ENCODE measurements around the gene TASP1.

TASP1 gene

GRCh38 chr20:13574071-13574470, 64.7 kb downstream of the TASP1 start:
- no peak for DNase-seq (ENCODE audit: low read depth in 1 of 2, low spot score in 1 of 2)

GRCh38 chr20:13571662-13572061, 67.1 kb downstream of the TASP1 start:
- DNase-seq (ENCODE audit: low read depth in 1 of 2, low spot score in 1 of 2): no peak

GRCh38 chr20:13567663-13568062, 71.1 kb downstream of the TASP1 start:
- DNase-seq (ENCODE audit: low read depth in 1 of 2, low spot score in 1 of 2): no peak

GRCh38 chr20:13563854-13564253, 74.9 kb downstream of the TASP1 start:
- no peak for DNase-seq (ENCODE audit: low read depth in 1 of 2, low spot score in 1 of 2)

GRCh38 chr20:13554706-13555105, 84.0 kb downstream of the TASP1 start:
- no peak for DNase-seq (ENCODE audit: low read depth in 1 of 2, low spot score in 1 of 2)

GRCh38 chr20:13554076-13554475, 84.7 kb downstream of the TASP1 start:
- no peak for DNase-seq (ENCODE audit: low read depth in 1 of 2, low spot score in 1 of 2)

- DNase-seq (ENCODE audit: low read depth in 1 of 2, low spot score in 1 of 2): no peak
Observed at GRCh38 chr20:13552061-13552460, 86.7 kb downstream of the TASP1 start.

- DNase-seq (ENCODE audit: low read depth in 1 of 2, low spot score in 1 of 2): no peak
Observed at GRCh38 chr20:13549451-13549850, 89.3 kb downstream of the TASP1 start.

GRCh38 chr20:13546497-13547131, 92.1 kb downstream of the TASP1 start:
- peak; percentile 20 to 45 for DNase-seq (ENCODE audit: low read depth in 1 of 2, low spot score in 1 of 2)

GRCh38 chr20:13545790-13546189, 92.9 kb downstream of the TASP1 start:
- DNase-seq (ENCODE audit: low read depth in 1 of 2, low spot score in 1 of 2): no peak

GRCh38 chr20:13543783-13544182, 94.9 kb downstream of the TASP1 start:
- no peak for DNase-seq (ENCODE audit: low read depth in 1 of 2, low spot score in 1 of 2)

GRCh38 chr20:13535627-13536026, 103.1 kb downstream of the TASP1 start:
- DNase-seq (ENCODE audit: low read depth in 1 of 2, low spot score in 1 of 2): no peak

- DNase-seq (ENCODE audit: low read depth in 1 of 2, low spot score in 1 of 2): no peak
Observed at GRCh38 chr20:13533946-13534345, 104.8 kb downstream of the TASP1 start.

- DNase-seq (ENCODE audit: low read depth in 1 of 2, low spot score in 1 of 2): no peak
Observed at GRCh38 chr20:13530146-13530545, 108.6 kb downstream of the TASP1 start.

- DNase-seq (ENCODE audit: low read depth in 1 of 2, low spot score in 1 of 2): no peak
Observed at GRCh38 chr20:13526551-13526950, 112.2 kb downstream of the TASP1 start.

GRCh38 chr20:13525225-13525940, 113.3 kb downstream of the TASP1 start:
- DNase-seq (ENCODE audit: low read depth in 1 of 2, low spot score in 1 of 2): no peak

- DNase-seq (ENCODE audit: low read depth in 1 of 2, low spot score in 1 of 2): no peak
Observed at GRCh38 chr20:13524339-13524738, 114.4 kb downstream of the TASP1 start.

- DNase-seq (ENCODE audit: low read depth in 1 of 2, low spot score in 1 of 2): no peak
Observed at GRCh38 chr20:13517831-13518230, 120.9 kb downstream of the TASP1 start.

GRCh38 chr20:13515796-13516558, 122.8 kb downstream of the TASP1 start:
- DNase-seq (ENCODE audit: low read depth in 1 of 2, low spot score in 1 of 2): no peak

- DNase-seq (ENCODE audit: low read depth in 1 of 2, low spot score in 1 of 2): no peak
Observed at GRCh38 chr20:13515291-13515690, 123.4 kb downstream of the TASP1 start.

GRCh38 chr20:13510837-13511488, 127.8 kb downstream of the TASP1 start:
- DNase-seq (ENCODE audit: low read depth in 1 of 2, low spot score in 1 of 2): no peak

- DNase-seq (ENCODE audit: low read depth in 1 of 2, low spot score in 1 of 2): no peak
Observed at GRCh38 chr20:13507646-13508045, 131.1 kb downstream of the TASP1 start.

Measured in stimulated activated CD4-positive, alpha-beta T cell treated with anti-CD3 and anti-CD28 coated beads, Interleukin-15, amount 100 ng/mL, for 1 hour (primary cell).